SK-N-SH treated with all-trans-retinoic acid at 6 μM for 48 hours (cell line): Measurements from ENCODE around the gene HRK.

Experiments used
- ARNTL ChIP-seq: fragments of 450-650 bp; formaldehyde crosslinking; IDR thresholded peaks from 2 replicates; pipeline ENCODE4 v1.5.0; 2020; ENCODE audit warnings: low read depth, mild to moderate bottlenecking, moderate library complexity, borderline replicate concordance
- ESRRG ChIP-seq: fragments of 250-450 bp; sonication (Bioruptor Pico); IDR thresholded peaks from 2 replicates; pipeline ENCODE4 v1.6.1; 2021; ENCODE audit warnings: mild to moderate bottlenecking
- OSR1 ChIP-seq: fragments of 250-450 bp; sonication (Bioruptor Pico); IDR thresholded peaks from 2 replicates; pipeline ENCODE4 v1.8.0; 2022; ENCODE audit warnings: moderate library complexity, mild to moderate bottlenecking, inconsistent platforms
- PPARA ChIP-seq: fragments of 250-450 bp; sonication (Bioruptor Pico); IDR thresholded peaks from 2 replicates; pipeline ENCODE4 v1.5.0; 2020; ENCODE audit warnings: mild to moderate bottlenecking, borderline replicate concordance
- TOX ChIP-seq: fragments of 250-450 bp; sonication (Bioruptor Pico); IDR thresholded peaks from 2 replicates; pipeline ENCODE4 v1.8.0; 2021; ENCODE audit warnings: mild to moderate bottlenecking, moderate library complexity, borderline replicate concordance
- ZFP3 ChIP-seq: fragments of 250-450 bp; sonication (Bioruptor Pico); IDR thresholded peaks from 2 replicates; pipeline ENCODE4 v1.5.0; 2020; ENCODE audit warnings: mild to moderate bottlenecking, moderate library complexity
- ZFP30 ChIP-seq: fragments of 450-650 bp; formaldehyde crosslinking; IDR thresholded peaks from 2 replicates; pipeline ENCODE4 v1.5.0; 2022; ENCODE audit warnings: mild to moderate bottlenecking, moderate library complexity
- ZNF565 ChIP-seq: fragments of 450-650 bp; formaldehyde crosslinking; conservative IDR thresholded peaks from 2 replicates; pipeline ENCODE4 v1.5.0; 2020; ENCODE audit warnings: low read depth, mild to moderate bottlenecking, moderate library complexity
- ZNF70 ChIP-seq: fragments of 450-650 bp; formaldehyde crosslinking; IDR thresholded peaks from 2 replicates; pipeline ENCODE4 v1.5.0; 2020; ENCODE audit warnings: mild to moderate bottlenecking, moderate library complexity
- TF ChIP-seq, protein P1 (sequence below): fragments of 250-450 bp; sonication (Bioruptor Pico); IDR thresholded peaks from 2 replicates; pipeline ENCODE4 v1.8.0; 2021; ENCODE audit warnings: low read depth, mild to moderate bottlenecking, moderate library complexity, borderline replicate concordance
- TF ChIP-seq, protein P2 (sequence below): fragments of 250-450 bp; sonication (Bioruptor Pico); IDR thresholded peaks from 2 replicates; pipeline ENCODE4 v1.5.0; 2020; ENCODE audit warnings: mild to moderate bottlenecking, moderate library complexity
- TF ChIP-seq, protein P3 (sequence below): fragments of 250-450 bp; sonication (Bioruptor Pico); IDR thresholded peaks from 2 replicates; pipeline ENCODE4 v1.8.0; 2020; ENCODE audit warnings: mild to moderate bottlenecking, moderate library complexity, borderline replicate concordance
- TF ChIP-seq, protein P4 (sequence below): fragments of 250-450 bp; sonication (Bioruptor Pico); IDR thresholded peaks from 2 replicates; pipeline ENCODE4 v1.5.1; 2020; ENCODE audit warnings: low read depth, mild to moderate bottlenecking, moderate library complexity
- TF ChIP-seq, protein P5 (sequence below): fragments of 250-450 bp; sonication (Bioruptor Pico); IDR thresholded peaks from 2 replicates; pipeline ENCODE4 v1.5.1; 2021; ENCODE audit warnings: mild to moderate bottlenecking, moderate library complexity

DNA sequence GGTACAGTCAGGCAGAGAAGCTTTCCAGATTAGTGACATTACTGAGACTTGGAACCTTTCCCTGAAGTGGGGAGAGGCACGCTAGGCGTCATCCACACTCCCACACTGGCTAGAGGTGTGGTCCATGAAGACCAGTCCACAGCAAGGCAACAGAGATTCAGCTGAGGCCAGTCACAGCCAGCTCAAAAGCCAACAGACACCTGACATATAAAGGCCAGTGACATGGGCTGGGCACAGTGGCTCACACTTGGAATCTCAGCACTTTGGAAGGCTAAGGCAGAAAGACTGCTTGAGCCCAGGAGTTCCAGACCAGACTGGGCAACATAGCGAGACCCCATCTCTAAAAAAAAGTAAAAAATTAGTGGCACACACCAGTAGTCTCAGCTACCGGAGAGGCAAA lies 10.9 kb downstream of the HRK start:
- TF ChIP-seq, protein P1, sequence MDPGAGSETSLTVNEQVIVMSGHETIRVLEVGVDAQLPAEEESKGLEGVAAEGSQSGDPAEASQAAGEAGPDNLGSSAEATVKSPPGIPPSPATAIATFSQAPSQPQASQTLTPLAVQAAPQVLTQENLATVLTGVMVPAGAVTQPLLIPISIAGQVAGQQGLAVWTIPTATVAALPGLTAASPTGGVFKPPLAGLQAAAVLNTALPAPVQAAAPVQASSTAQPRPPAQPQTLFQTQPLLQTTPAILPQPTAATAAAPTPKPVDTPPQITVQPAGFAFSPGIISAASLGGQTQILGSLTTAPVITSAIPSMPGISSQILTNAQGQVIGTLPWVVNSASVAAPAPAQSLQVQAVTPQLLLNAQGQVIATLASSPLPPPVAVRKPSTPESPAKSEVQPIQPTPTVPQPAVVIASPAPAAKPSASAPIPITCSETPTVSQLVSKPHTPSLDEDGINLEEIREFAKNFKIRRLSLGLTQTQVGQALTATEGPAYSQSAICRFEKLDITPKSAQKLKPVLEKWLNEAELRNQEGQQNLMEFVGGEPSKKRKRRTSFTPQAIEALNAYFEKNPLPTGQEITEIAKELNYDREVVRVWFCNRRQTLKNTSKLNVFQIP (CRISPR knock-in tag): no peak
- TF ChIP-seq, protein P2, sequence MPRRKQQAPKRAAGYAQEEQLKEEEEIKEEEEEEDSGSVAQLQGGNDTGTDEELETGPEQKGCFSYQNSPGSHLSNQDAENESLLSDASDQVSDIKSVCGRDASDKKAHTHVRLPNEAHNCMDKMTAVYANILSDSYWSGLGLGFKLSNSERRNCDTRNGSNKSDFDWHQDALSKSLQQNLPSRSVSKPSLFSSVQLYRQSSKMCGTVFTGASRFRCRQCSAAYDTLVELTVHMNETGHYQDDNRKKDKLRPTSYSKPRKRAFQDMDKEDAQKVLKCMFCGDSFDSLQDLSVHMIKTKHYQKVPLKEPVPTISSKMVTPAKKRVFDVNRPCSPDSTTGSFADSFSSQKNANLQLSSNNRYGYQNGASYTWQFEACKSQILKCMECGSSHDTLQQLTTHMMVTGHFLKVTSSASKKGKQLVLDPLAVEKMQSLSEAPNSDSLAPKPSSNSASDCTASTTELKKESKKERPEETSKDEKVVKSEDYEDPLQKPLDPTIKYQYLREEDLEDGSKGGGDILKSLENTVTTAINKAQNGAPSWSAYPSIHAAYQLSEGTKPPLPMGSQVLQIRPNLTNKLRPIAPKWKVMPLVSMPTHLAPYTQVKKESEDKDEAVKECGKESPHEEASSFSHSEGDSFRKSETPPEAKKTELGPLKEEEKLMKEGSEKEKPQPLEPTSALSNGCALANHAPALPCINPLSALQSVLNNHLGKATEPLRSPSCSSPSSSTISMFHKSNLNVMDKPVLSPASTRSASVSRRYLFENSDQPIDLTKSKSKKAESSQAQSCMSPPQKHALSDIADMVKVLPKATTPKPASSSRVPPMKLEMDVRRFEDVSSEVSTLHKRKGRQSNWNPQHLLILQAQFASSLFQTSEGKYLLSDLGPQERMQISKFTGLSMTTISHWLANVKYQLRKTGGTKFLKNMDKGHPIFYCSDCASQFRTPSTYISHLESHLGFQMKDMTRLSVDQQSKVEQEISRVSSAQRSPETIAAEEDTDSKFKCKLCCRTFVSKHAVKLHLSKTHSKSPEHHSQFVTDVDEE (CRISPR knock-in tag): no peak
- TF ChIP-seq, protein P3, sequence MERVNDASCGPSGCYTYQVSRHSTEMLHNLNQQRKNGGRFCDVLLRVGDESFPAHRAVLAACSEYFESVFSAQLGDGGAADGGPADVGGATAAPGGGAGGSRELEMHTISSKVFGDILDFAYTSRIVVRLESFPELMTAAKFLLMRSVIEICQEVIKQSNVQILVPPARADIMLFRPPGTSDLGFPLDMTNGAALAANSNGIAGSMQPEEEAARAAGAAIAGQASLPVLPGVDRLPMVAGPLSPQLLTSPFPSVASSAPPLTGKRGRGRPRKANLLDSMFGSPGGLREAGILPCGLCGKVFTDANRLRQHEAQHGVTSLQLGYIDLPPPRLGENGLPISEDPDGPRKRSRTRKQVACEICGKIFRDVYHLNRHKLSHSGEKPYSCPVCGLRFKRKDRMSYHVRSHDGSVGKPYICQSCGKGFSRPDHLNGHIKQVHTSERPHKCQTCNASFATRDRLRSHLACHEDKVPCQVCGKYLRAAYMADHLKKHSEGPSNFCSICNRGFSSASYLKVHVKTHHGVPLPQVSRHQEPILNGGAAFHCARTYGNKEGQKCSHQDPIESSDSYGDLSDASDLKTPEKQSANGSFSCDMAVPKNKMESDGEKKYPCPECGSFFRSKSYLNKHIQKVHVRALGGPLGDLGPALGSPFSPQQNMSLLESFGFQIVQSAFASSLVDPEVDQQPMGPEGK (CRISPR knock-in tag): no peak
- no peak for TF ChIP-seq ARNTL (CRISPR knock-in tag)
- TF ChIP-seq TOX: no peak
- TF ChIP-seq, protein P4, sequence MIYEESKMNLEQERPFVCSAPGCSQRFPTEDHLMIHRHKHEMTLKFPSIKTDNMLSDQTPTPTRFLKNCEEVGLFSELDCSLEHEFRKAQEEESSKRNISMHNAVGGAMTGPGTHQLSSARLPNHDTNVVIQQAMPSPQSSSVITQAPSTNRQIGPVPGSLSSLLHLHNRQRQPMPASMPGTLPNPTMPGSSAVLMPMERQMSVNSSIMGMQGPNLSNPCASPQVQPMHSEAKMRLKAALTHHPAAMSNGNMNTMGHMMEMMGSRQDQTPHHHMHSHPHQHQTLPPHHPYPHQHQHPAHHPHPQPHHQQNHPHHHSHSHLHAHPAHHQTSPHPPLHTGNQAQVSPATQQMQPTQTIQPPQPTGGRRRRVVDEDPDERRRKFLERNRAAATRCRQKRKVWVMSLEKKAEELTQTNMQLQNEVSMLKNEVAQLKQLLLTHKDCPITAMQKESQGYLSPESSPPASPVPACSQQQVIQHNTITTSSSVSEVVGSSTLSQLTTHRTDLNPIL (CRISPR knock-in tag): no peak
- TF ChIP-seq, protein P5, sequence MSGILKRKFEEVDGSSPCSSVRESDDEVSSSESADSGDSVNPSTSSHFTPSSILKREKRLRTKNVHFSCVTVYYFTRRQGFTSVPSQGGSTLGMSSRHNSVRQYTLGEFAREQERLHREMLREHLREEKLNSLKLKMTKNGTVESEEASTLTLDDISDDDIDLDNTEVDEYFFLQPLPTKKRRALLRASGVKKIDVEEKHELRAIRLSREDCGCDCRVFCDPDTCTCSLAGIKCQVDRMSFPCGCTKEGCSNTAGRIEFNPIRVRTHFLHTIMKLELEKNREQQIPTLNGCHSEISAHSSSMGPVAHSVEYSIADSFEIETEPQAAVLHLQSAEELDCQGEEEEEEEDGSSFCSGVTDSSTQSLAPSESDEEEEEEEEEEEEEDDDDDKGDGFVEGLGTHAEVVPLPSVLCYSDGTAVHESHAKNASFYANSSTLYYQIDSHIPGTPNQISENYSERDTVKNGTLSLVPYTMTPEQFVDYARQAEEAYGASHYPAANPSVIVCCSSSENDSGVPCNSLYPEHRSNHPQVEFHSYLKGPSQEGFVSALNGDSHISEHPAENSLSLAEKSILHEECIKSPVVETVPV (CRISPR knock-in tag): no peak
- TF ChIP-seq ZNF70: no peak
- TF ChIP-seq ZFP3 (CRISPR knock-in tag): no peak
- TF ChIP-seq ZFP30 (CRISPR knock-in tag): no peak
- TF ChIP-seq ESRRG: no peak
- TF ChIP-seq PPARA (CRISPR knock-in tag): no peak
- TF ChIP-seq OSR1 (CRISPR knock-in tag): no peak
- no peak for TF ChIP-seq ZNF565
